T-helper 1 cell treated with Interleukin-12 subunit alpha and Interleukin-12 subunit beta and Interleukin-4 antibody, amounts not matched to agents 30 μg/mL and 1 μg/mL, for 36 hours (primary cell): Measurements from ENCODE around the gene PREX1.

Experiments used
- H3K27ac Mint-ChIP-seq: one replicate; pipeline ENCODE4 v1.8.0; 2021; ENCODE audit warnings: mild to moderate bottlenecking, mixed read lengths
- H3K27me3 Mint-ChIP-seq: one replicate; pipeline ENCODE4 v1.8.0; 2021; ENCODE audit warnings: low read depth, mixed read lengths
- H3K36me3 Mint-ChIP-seq: one replicate; pipeline ENCODE4 v1.8.0; 2021; ENCODE audit warnings: low read depth, mixed read lengths
- H3K4me1 Mint-ChIP-seq: one replicate; pipeline ENCODE4 v1.8.0; 2021; ENCODE audit warnings: low read depth, mixed read lengths
- H3K4me3 Mint-ChIP-seq: one replicate; pipeline ENCODE4 v1.8.0; 2021; ENCODE audit warnings: mild to moderate bottlenecking, moderate library complexity, mixed read lengths
- H3K9me3 Mint-ChIP-seq: one replicate; pipeline ENCODE4 v1.8.0; 2021; ENCODE audit warnings: mixed read lengths

The PREX1 gene

GRCh38 chr20:48703107-48703506, 124.7 kb downstream of the PREX1 start:
- Mint-ChIP-seq H3K36me3 (peaks cover 58% of the 10 kb centered on the region), H3K27ac (no peak overlapping the region), H3K27me3 (no peaks in the 10 kb centered on the region), H3K9me3 (no peaks in the 10 kb centered on the region), H3K4me3 (no peak overlapping the region), H3K4me1 (peaks cover 43% of the 10 kb centered on the region)

- no peaks in the 10 kb centered on the region for H3K27me3 Mint-ChIP-seq
- H3K36me3 Mint-ChIP-seq, result peaks cover 60% of the 10 kb centered on the region
- H3K4me1 Mint-ChIP-seq, result peaks cover 42% of the 10 kb centered on the region
- no peak overlapping the region for H3K4me3 Mint-ChIP-seq
- no peaks in the 10 kb centered on the region for H3K9me3 Mint-ChIP-seq
- H3K27ac Mint-ChIP-seq, result no peak overlapping the region
Measured at GRCh38 chr20:48702455-48702913, 125.3 kb downstream of the PREX1 start.

GRCh38 chr20:48701702-48702101, 126.1 kb downstream of the PREX1 start:
- H3K4me3 Mint-ChIP-seq, result no peak overlapping the region

GRCh38 chr20:48698507-48699267, 129.1 kb downstream of the PREX1 start:
- no peak overlapping the region for H3K4me3 Mint-ChIP-seq
- H3K27me3 Mint-ChIP-seq, result no peaks in the 10 kb centered on the region
- no peak overlapping the region for H3K27ac Mint-ChIP-seq
- no peaks in the 10 kb centered on the region for H3K9me3 Mint-ChIP-seq
- H3K4me1 Mint-ChIP-seq, result peaks cover 25% of the 10 kb centered on the region
- H3K36me3 Mint-ChIP-seq, result peaks cover 58% of the 10 kb centered on the region

More at GRCh38 chr20:48701702-48702101, 126.1 kb downstream of the PREX1 start:
- H3K27ac Mint-ChIP-seq, result peak overlapping the region; percentile 29
- H3K36me3 Mint-ChIP-seq, result peaks cover 59% of the 10 kb centered on the region
- H3K4me1 Mint-ChIP-seq, result peaks cover 34% of the 10 kb centered on the region
- no peaks in the 10 kb centered on the region for H3K9me3 Mint-ChIP-seq
- H3K27me3 Mint-ChIP-seq, result no peaks in the 10 kb centered on the region

- no peaks in the 10 kb centered on the region for H3K27me3 Mint-ChIP-seq
- H3K27ac Mint-ChIP-seq, result no peak overlapping the region
- H3K4me3 Mint-ChIP-seq, result no peak overlapping the region
- peaks cover 25% of the 10 kb centered on the region for H3K4me1 Mint-ChIP-seq
- H3K36me3 Mint-ChIP-seq, result peaks cover 60% of the 10 kb centered on the region
- H3K9me3 Mint-ChIP-seq, result no peaks in the 10 kb centered on the region
Measured at GRCh38 chr20:48697845-48698491, 129.8 kb downstream of the PREX1 start.

DNA sequence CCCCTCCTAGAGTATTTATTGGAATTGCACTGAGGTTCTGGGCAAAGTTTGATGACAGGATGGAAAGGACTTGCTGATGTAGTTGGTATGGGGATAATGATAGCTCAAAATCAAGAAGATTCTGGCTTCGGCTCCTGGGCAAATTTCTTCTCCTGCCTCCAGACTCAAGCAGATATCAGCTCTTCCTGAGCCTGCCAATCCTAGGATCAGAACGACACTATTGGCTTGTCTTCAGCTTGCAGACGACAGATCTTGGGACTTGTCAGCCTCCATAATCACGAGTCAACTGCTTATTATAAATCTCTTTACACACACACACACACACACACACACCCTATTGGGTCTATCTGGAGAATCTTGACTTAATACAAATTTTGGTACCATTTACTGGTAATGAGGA, 131.1 kb downstream of the PREX1 start:
- H3K27me3 Mint-ChIP-seq, result no peaks in the 10 kb centered on the region
- H3K36me3 Mint-ChIP-seq, result peaks cover 60% of the 10 kb centered on the region
- peak overlapping the region; percentile 33 for H3K27ac Mint-ChIP-seq
- H3K9me3 Mint-ChIP-seq, result no peaks in the 10 kb centered on the region
- H3K4me1 Mint-ChIP-seq, result peaks cover 24% of the 10 kb centered on the region
- H3K4me3 Mint-ChIP-seq, result no peak overlapping the region

- H3K4me1 Mint-ChIP-seq, result peaks cover 21% of the 10 kb centered on the region
- H3K9me3 Mint-ChIP-seq, result no peaks in the 10 kb centered on the region
- peaks cover 63% of the 10 kb centered on the region for H3K36me3 Mint-ChIP-seq
- H3K4me3 Mint-ChIP-seq, result no peak overlapping the region
- H3K27ac Mint-ChIP-seq, result no peak overlapping the region
- H3K27me3 Mint-ChIP-seq, result no peaks in the 10 kb centered on the region
Measured at GRCh38 chr20:48695738-48696137, 132.1 kb downstream of the PREX1 start.

DNA sequence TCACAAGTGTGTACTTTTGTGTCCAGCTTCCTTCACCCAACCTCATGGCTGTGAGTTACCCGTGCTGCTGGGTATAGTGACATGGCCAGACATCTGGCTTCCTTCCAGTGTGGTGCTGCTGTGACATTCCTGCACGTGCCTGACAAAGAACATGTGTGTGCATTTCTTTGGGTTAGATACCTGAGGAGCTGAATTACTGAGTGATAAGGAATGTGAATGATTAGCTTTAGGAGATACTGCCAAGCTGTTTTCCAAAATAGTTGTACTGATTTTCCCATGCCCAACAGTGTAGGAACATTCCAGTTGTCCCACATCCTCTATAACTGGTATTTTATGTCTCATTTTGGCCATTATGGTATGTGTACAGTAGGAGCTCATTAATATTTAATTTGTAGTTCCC, 132.5 kb downstream of the PREX1 start:
- H3K36me3 Mint-ChIP-seq, result peaks cover 60% of the 10 kb centered on the region
- H3K4me3 Mint-ChIP-seq, result no peak overlapping the region
- H3K27me3 Mint-ChIP-seq, result no peaks in the 10 kb centered on the region
- peak overlapping the region; percentile 11 for H3K27ac Mint-ChIP-seq
- H3K9me3 Mint-ChIP-seq, result no peaks in the 10 kb centered on the region
- peaks cover 19% of the 10 kb centered on the region for H3K4me1 Mint-ChIP-seq

DNA sequence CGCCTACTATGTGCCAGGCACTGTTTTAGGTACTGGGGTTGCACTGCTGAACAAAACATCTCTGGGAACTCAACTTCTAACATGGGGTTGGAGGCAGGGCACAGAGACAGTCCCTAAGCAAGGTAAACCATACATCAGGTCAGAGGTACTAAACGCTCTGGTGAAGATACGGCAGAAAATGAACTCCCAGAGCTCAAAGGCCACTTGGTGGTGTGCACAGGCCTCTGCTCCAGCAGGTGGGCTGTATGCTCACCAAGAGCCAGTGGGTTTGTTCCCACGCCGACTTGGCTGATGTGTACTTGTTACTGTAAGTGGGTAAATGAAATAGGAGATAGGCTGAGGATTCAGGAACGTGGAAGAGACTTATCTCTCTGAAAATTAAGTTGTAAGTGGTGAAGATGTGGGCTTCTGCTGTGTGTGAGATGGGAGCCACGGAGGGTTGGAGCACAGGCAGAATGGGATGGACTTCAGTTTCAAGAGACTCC, 133.4 kb downstream of the PREX1 start:
- Mint-ChIP-seq H3K36me3 (peaks cover 60% of the 10 kb centered on the region), H3K4me1 (peaks cover 18% of the 10 kb centered on the region), H3K4me3 (no peak overlapping the region), H3K27ac (no peak overlapping the region), H3K27me3 (no peaks in the 10 kb centered on the region), H3K9me3 (no peaks in the 10 kb centered on the region)

DNA sequence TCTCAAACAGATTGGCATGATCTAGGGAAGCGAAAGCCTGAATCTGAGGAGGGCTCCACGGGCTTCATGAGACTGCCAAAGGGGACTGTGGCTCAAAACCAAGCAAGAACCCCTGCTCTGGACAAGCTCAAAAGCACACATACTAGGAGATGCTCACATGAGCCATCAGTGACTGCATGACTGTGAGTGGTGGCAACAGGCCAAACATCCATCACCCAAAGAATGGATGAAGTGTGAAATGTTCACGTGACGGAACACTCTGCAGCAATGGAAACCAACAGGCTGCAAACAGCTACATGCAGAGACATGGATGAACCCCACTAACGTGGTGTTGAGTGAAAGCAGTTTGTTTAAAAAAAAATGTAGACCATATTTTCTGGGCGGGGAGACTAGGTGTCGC, 136.3 kb downstream of the PREX1 start:
- no peak overlapping the region for H3K4me3 Mint-ChIP-seq
- H3K36me3 Mint-ChIP-seq, result peaks cover 50% of the 10 kb centered on the region
- no peak overlapping the region for H3K27ac Mint-ChIP-seq
- H3K4me1 Mint-ChIP-seq, result peaks cover 14% of the 10 kb centered on the region
- H3K9me3 Mint-ChIP-seq, result no peaks in the 10 kb centered on the region
- H3K27me3 Mint-ChIP-seq, result no peaks in the 10 kb centered on the region

DNA sequence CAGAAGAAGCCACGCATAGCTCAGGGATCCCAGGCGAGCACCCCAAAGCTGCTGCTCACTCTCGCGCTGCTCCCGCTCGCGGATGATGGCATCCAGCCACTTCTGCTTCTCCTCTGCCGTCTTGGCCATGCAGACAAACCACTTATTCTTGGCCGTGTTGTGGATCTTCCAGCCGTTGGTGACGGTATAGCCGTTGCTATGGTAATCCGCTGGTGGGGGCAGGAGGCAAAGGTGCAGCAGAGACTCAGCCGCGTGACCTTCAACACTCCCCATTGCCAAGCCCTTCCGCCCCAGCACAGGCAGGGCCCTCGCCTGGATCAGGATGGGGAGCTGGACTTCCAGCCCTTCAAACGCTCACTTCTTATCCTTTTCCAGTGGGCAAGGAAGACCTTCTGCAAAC, 136.9 kb downstream of the PREX1 start:
- Mint-ChIP-seq H3K4me3 (no peak overlapping the region), H3K9me3 (no peaks in the 10 kb centered on the region), H3K36me3 (peaks cover 48% of the 10 kb centered on the region)

DNA sequence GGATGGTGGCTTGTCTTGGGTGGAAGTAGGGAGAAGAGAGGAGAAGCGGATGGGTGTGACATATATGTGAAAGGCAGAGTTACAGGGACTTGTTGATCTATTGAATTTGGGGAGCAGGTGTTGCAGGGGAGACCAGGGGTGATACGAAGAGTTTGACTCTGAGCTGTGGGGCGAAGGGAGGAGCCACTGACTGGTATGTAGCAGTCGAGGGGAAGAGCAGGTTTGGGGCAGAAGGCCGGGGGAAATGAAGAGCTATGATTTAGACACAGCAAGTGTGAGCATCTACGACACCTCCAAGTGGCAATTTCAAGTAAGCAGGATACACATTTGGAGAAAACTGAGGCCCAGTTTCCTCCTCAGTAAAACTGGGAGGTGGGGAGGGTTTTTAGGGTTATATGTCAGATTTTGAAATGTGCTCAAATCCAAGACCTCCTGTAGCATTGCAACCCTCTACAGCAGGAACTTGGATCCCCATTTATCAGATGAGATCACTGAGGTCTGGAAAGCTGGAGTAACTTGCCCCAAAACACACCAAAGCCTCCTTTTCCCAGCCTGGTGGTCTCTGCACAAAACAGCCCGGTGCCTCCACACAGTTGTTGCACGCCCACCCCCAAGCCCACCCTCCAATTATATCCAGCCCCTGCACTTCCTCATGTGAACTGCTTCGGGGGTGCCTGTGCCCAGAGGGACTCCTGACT, 137.8 kb downstream of the PREX1 start:
- H3K36me3 Mint-ChIP-seq, result peaks cover 50% of the 10 kb centered on the region
- H3K4me3 Mint-ChIP-seq, result no peak overlapping the region

More for the DNA sequence above, 136.9 kb downstream of the PREX1 start:
- Mint-ChIP-seq H3K27ac (no peak overlapping the region), H3K27me3 (no peaks in the 10 kb centered on the region), H3K4me1 (peaks cover 14% of the 10 kb centered on the region)

DNA sequence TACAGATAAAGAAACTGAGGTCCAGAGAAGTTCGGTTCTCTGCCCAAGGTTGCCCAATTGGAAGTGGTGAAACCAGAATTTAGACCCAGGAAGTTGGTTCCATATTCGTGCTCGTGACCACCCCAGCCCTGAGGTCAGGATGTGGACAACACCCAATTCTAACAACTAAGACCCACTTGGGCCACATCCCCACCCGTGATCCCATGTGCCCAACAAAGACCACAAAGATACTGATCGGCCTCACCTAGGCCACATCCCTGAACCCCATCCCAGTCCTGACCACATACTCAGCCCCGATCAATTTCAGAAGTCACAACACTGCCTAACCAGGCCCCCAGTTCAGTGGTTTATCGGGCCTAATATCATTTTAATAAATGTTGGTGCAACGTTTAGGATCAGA, 138.4 kb downstream of the PREX1 start:
- H3K27ac Mint-ChIP-seq, result peak overlapping the region; percentile 21
- no peaks in the 10 kb centered on the region for H3K9me3 Mint-ChIP-seq
- peaks cover 14% of the 10 kb centered on the region for H3K4me1 Mint-ChIP-seq
- H3K27me3 Mint-ChIP-seq, result no peaks in the 10 kb centered on the region
- H3K36me3 Mint-ChIP-seq, result peaks cover 52% of the 10 kb centered on the region
- H3K4me3 Mint-ChIP-seq, result no peak overlapping the region

More for the DNA sequence above, 137.8 kb downstream of the PREX1 start:
- Mint-ChIP-seq H3K27ac (peak overlapping the region; percentile 21), H3K27me3 (no peaks in the 10 kb centered on the region), H3K4me1 (peaks cover 11% of the 10 kb centered on the region), H3K9me3 (no peaks in the 10 kb centered on the region)

GRCh38 chr20:48688579-48688978, 139.2 kb downstream of the PREX1 start:
- H3K27ac Mint-ChIP-seq, result no peak overlapping the region
- H3K27me3 Mint-ChIP-seq, result no peaks in the 10 kb centered on the region
- H3K4me3 Mint-ChIP-seq, result no peak overlapping the region
- peaks cover 55% of the 10 kb centered on the region for H3K36me3 Mint-ChIP-seq
- H3K9me3 Mint-ChIP-seq, result no peaks in the 10 kb centered on the region
- peaks cover 16% of the 10 kb centered on the region for H3K4me1 Mint-ChIP-seq
